ENCODE measurements around the gene TCTN1.
"Not testable (repeated sequence)": the region's sequence is repeated elsewhere in the genome, so short reads cannot be mapped to it uniquely, and the experiment has no call there.

The TCTN1 gene

DNA sequence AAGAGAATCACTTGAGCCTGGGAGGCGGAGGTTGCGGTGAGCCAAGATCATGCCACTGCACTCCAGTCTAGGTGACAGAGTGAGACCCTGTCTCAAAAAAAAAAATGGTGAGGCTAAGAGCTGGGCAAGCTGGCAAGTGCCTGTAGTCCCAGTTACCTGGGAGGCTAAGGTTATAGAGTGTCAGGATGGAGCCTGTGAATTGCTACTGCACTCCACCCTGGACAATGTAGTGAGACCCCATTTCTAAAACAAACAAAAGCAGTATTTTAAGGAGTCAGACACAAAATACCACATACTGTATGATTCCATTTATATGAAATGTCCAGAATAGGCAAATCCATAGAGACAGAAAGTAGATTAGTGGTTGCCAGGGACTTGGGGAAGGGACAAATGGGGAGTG, 26.8 kb upstream of the TCTN1 start:
- DNase-seq: not testable (repeated sequence)

DNA sequence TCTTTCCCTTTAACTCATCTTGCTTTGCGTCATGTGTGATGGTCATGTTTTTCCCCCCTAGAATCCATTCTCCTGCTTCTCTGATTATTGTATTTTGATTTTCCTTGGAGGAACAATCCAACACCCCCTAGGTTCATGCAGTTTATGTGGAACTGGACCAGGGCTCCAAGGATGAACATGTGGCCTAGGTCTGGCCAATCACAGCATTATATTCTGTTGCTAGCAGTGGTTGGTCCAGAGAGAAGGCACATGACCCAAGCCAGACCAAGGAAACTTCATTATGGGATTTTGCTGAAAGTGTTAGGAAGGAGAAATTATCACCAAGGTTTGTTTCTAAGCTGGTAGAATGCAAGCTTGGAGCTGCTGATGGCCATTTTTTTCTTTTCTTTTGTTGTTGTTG, 23.9 kb upstream of the TCTN1 start:
- DNase-seq: no peak

- no peak for DNase-seq
These were observed 23.1 kb upstream of the TCTN1 start for GRCh38 chr12:110590806-110591326.

GRCh38 chr12:110591451-110592051, 22.4 kb upstream of the TCTN1 start:
- no peak for DNase-seq

DNA sequence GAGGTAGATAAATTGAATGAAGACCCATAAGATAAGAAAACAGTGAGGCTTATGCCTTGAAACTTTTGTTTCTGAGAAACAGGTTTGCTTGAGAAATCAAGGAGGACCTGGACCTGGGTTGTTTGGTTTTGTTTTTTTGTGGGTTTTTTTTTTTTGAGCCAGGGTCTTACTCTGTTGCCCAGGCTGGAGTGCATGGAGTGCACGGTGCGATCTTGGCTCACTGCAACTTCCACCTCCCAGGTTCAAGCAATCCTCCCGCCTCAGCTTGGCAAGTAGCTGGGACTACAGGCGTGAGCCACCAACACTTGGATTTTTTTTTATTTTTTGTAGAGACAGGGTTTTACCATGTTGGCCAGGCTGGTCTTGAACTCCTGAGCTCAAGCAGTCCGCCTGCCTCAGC, 21.9 kb upstream of the TCTN1 start:
- no peak for DNase-seq

DNA sequence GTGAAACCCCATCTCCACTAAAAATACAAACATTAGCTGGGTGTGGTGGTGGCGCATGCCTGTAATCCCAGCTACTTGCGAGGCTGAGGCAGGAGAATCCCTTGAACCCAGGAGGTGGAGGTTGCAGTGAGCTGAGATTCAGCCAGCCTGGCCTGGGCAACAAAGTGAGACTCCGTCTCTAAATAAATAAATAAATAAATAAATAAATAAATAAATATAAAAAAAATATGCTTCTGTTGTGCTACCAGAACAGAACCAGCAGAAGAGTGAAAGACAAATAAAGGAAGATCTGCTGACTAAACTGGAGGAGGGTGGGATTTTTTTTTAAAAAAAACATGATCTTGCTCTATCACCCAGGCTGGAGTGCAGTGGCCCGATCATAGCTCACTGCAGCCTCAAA, 21.0 kb upstream of the TCTN1 start:
- not testable (repeated sequence) for DNase-seq

DNA sequence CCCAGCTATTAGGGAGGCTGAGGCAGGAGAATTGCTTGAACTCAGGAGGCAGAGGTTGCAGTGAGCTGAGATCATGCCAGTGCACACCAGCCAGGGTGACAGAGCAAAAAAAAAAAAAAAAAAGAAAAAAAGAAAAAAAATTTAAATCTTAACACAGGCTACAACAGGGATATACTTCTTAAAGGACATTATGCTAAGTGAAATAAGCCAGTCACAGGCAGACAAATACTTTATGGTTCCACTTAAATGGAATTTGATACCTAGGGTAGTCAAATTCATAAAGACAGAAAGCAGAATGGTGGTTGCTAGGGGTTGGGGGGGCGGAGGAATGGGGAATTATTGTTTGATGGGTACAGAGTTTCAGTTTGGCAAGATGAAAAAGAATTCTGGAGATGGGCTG, 16.0 kb upstream of the TCTN1 start:
- no peak for DNase-seq

- no peak for DNase-seq
These were observed 14.6 kb upstream of the TCTN1 start for GRCh38 chr12:110599334-110599733.

- peak; percentile 43 for DNase-seq
These were observed 13.7 kb upstream of the TCTN1 start for GRCh38 chr12:110600254-110600653.

DNA sequence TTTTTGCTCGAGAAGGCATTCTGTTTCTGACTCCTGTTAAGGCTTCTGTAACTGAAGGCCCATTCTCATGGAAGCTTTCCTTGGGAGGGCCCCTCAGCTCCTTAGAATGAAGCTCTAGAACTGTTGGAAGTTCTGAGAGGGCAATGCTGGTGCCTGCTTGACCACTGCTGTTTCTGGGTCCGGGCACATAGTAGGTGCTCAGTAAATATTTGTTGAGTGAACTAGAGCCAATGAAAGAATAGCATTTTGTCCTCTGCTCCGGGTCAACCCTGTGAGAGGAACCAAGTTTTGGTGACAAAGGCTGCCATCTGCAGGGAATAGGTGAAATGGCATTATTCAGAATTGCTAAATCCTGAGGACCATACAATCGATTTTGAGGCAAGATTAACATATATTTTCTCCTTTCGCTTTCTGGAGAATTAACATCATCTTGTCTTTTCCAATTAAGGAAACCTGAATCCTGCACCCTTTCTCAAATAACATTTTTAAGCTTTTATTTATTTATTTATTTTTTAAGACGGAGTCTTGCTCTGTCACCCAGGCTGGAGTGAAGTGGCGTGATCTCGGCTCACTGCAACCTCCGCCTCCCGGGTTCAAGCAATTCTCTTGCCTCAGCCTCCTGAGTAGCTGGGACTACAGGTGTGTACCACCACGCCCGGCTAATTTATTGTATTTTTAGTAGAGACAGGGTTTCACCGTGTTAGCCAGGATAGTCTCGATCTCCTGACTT, 11.7 kb upstream of the TCTN1 start:
- DNase-seq: peak; percentile 40

DNA sequence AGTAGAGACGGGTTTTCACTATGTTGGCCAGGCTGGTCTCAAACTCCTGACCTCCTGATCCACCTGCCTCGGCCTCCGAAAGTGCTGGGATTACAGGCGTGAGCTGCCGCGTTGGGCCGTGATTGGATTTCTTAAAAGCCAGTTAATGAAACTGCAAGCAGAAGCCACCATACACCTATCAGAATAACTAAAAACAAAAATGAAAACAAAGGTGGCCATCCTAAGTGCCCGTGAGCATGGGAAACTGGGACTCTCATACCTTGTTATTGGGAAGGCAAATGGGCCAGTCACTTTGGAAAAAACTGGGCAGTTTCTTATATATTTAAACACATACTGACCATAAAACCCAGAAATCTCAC, 7.7 kb upstream of the TCTN1 start:
- DNase-seq: no peak

DNA sequence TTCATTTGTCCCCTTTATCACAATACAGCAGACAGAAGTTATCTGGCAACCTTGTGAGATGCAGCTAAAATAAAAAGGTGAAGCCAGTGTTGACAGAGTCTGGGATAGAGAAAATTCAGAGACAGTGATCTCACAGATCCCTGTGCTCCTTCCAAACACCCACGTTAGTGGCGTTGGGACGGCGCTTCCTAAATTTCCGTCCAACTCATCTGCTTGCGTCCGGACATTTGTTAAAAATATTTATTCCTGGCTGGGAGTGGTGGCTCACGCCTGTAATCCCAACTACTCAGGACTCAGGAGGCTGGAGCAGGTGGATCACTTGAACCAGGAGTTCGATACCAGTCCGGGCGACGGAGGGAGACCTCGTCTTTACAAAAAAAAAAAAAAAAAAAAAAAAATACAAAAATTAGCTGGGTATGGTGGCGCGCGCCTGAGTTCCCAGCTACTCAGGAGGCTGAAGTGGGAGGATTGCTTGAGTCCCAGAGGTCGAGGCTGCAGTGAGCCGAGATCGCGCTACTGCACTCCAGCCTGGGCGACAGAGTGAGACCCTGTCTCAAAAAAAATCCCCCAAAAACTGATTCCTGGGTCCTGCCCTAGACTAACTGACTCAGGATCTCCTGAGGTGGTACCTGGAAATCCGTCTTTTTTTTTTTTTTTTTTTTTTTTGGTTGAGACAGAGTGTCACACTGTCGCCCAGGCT, 708 bp upstream of the TCTN1 start:
- no peak for DNase-seq

DNA sequence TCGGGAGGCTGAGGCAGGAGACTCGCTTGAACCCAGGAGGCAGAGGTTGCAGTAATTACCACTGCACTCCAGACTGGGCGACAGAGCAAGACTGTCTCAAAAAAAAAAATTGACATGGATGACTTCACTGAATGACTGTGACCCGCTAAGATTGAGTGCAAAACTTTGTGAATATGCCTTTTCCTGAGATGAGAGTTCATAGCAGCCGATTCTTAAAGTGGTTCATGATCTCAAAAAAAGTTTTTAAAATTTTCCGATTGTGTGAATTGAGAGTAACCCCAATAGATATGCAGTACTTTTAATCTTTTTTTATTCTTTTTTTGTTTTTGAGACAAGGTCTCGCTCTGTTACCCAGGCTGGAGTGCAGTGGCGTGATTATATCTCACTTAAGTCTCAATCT, 1.2 kb downstream of the TCTN1 start:
- DNase-seq: no peak

DNA sequence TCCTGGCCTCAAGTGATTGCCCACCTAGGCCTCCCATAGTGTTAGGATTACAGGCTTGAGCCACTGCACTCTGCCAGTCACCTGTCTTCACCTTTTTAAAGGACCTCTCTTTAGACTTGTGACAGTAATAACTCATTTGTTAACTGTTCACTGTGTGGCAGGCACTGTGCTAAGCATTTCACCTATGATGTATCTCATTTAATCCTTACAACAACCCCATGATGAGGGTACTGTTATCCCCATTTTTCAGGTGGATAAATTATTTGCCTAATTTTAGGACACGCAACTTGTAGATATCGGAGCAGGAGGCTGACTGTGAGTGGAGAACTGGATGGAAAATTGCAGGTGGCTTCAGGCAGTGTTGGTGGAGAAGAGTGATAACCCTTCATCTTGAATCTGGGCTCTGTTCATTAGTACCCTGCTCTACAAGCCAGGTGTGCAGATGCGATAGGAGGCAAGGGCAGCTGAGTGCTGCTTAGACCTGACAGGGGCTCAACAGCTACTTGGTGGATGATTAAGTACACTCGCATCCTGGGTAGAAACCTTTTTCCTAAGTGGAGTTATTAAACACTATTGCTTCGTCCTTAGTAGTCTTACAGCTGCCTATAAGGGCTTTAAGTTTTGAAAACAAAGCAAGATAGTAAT, 2.7 kb downstream of the TCTN1 start:
- DNase-seq: no peak

DNA sequence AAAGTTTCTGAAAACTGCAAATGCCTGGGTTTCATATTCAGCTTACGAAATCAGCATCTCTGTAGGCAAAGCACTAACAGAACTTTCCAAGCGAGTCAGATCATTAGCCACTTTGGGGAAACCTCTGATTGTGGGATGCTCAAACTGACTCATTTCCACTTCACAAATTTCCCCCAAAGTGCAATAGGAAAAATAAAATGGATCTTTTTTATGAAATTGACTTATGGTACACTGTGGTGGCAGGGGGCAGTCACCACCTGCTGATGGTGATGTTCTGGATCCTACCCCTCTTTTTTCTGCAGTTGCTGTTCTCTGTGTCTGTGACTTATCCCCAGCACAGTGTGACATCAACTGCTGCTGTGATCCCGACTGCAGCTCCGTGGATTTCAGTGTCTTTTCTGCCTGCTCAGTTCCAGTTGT, 5.6 kb downstream of the TCTN1 start:
- no peak for DNase-seq

DNA sequence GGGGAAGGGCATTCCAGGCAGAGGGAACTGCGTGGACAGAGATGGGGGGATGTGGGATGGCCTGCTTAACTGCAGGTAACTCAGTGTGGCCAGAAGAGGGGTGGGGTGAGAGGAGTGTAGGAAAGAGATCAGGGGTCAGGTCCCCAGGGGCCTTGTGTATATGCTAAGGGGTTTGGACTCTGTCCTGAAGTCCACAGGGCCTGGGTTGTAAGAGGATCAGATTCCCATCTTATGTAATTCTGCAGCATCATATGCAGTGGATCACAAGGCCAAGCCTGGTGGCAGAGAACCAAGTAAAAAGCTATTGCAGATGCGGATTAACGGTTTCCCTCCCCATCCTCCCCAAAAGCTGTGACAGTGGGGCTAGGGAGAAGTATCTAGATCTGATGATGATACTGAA, 8.7 kb downstream of the TCTN1 start:
- DNase-seq: no peak

GRCh38 chr12:110627500-110628195, 13.7 kb downstream of the TCTN1 start:
- DNase-seq: no peak

- DNase-seq: no peak
These were observed 21.1 kb downstream of the TCTN1 start for GRCh38 chr12:110635055-110635454.

GRCh38 chr12:110636516-110636915, 22.6 kb downstream of the TCTN1 start:
- DNase-seq: no peak

DNA sequence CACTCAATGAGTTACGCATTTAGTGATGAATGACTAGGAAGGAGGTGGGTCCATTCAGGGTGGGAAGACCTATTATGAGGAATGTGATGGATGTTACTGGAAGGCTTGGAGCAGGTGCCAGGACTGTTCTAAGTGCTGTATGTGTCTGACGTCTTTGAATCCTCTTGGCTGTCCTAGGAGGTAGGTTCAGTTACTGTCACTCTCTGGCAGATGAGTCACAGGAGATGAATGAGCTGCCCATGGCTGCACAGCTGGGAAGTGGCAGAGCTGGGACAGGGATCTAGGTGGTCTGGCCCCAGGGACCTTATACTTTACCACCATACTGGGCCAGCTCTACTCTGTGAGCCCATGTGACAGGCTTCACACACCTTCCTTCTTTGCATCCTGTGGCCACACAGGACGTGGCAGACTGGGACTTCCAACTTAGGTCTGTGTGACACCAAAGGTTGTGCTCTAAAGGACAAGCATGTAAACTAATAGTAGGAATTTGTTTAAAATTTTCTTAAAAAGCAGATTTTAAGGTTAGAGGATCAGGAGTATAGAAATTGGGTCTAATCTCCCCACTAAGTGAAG, 24.0 kb downstream of the TCTN1 start:
- no peak for DNase-seq

DNA sequence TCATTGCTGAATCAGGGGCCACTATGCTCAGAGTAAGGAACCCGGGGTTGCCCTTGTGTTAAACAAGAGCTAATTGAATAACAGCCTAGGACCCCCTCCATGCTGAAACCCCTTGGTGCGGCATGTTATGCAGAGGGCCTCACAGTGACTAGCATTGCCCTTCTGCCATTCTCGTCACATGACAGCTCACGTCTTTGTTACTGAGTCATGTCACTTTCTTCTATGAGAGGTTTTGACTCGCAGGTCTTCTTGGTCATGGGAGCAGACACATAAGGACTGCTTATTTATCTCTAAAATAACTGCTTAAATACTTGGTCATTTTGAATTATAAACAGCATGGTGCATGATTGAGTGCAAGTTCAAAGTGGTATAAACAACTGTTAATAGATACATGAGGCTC, 24.9 kb downstream of the TCTN1 start:
- DNase-seq: no peak

DNA sequence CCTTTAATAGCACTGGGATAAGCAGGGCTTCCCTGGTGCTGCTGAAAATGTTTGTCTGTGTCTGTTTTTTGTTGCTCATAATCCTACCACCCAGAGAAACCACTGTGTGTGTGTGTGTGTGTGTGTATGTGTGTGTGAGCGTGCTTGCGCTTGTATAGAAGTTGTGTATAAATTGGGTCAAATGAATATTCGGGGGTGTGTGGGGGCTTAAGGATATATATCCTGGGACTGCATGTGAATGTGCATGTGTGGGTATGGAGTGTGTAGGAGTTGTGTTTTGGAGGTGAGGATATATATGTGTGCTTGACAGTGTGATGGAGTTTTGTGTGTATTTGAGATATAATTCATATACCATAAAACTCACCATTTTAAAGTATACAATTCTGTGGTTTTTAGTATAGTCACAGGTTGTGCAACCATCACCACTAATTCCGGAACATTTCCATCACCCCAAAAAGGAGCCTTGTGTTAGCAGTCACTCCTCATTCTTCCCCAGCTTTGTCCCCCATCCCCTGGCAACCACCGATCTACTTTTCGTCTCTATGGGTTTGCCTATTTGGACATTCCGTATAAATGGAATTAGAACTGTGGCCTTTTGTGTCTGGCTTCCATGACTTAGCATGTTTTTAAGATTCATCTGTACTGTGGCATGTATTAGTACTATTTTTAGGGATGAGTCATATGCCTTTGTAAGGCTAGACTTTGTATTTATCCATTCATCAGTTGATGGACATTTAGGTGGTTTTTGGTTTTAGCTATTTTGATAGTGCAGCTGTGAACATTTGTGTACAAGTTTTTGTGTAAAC, 25.6 kb downstream of the TCTN1 start:
- no peak for DNase-seq

All from KG1 (cell line).